ENCODE measurements around the gene KPNB1.

GRCh38 chr17:47717261-47717697 lies 67.6 kb downstream of the KPNB1 start:
- TF ChIP-seq RAD21 (IDR thresholded peaks at IDR 0.05; ENCODE audit: low read depth) (peak; percentile 12; the same call in 1 of the 2 replicates), EGR1 (IDR thresholded peaks at IDR 0.05) (no peak), MAX (IDR thresholded peaks at IDR 0.05) (no peak), EP300 (IDR thresholded peaks at IDR 0.05; ENCODE audit: borderline replicate concordance) (no peak), TAF1 (IDR thresholded peaks at IDR 0.05; ENCODE audit: low read depth) (no peak), ZBTB7A (IDR thresholded peaks at IDR 0.05; ENCODE audit: low read depth) (no peak), YY1 (IDR thresholded peaks at IDR 0.05; ENCODE audit: low read depth) (no peak)
- TF ChIP-seq, protein P1, sequence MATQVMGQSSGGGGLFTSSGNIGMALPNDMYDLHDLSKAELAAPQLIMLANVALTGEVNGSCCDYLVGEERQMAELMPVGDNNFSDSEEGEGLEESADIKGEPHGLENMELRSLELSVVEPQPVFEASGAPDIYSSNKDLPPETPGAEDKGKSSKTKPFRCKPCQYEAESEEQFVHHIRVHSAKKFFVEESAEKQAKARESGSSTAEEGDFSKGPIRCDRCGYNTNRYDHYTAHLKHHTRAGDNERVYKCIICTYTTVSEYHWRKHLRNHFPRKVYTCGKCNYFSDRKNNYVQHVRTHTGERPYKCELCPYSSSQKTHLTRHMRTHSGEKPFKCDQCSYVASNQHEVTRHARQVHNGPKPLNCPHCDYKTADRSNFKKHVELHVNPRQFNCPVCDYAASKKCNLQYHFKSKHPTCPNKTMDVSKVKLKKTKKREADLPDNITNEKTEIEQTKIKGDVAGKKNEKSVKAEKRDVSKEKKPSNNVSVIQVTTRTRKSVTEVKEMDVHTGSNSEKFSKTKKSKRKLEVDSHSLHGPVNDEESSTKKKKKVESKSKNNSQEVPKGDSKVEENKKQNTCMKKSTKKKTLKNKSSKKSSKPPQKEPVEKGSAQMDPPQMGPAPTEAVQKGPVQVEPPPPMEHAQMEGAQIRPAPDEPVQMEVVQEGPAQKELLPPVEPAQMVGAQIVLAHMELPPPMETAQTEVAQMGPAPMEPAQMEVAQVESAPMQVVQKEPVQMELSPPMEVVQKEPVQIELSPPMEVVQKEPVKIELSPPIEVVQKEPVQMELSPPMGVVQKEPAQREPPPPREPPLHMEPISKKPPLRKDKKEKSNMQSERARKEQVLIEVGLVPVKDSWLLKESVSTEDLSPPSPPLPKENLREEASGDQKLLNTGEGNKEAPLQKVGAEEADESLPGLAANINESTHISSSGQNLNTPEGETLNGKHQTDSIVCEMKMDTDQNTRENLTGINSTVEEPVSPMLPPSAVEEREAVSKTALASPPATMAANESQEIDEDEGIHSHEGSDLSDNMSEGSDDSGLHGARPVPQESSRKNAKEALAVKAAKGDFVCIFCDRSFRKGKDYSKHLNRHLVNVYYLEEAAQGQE (IDR thresholded peaks at IDR 0.05; ENCODE audit: low read depth) = no peak

Data from Ishikawa (cell line).